Measurements from ENCODE around the gene ATP2A1.
"Not testable (repeated sequence)": the region's sequence is repeated elsewhere in the genome, so short reads cannot be mapped to it uniquely, and the experiment has no call there.

ATP2A1 gene

DNA sequence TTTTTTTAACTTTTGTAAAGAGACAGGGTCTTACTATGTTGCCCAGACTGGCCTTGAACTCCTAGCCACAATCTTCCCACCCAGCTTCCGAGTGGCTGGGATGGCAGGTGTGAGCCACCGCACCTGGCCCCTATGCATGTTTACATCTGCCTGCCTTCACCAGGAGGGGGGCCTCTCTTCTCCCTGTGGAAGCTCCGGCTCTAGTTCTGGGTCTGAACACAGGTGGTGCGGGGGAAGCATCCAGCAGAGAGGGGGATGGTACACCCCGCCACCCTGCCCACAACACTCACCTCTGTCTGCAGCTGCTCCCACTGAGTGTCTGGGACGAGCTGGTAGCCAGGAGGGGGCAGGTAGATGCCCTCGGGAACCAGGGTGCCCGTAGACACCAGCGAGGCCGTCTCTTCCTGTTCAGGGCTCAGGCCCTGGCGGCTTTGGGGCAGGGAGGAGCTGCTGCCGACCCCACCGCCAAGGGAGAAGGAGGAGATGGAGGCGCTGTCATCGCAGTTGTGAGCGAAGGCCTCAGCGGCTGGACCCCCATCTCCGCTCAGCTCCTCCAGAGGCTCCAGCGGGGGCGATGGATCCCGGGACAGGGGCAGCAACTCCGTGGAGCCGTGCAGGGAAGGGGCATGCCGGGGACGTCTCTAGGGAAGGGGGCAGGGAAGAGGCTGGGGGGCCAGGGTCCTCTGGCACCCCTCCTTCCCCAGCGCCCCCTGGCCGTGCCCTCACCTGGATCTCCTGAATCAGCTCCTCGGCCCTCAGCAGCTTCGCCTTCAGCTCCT is 35.8 kb downstream of the ATP2A1 start:
- DNase-seq: no peak

DNA sequence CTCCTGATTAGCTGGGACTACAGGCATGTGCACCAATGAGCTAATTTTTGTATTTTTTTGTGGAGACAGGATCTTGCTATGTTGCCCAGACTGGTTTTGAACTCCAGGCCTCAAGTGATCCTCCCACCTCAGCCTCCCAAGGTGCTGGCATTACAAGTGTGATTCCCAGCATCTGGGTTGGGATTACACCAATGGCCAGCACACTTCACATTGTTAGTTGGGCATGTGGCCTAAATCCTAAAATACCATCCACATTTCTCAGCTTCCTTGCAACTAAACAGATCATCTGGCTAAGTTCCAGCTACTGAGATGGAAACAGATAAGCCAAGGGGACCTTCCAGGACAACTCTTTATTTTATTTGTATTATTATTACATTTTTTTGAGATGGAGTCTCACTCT is 36.9 kb downstream of the ATP2A1 start:
- DNase-seq: no peak

DNA sequence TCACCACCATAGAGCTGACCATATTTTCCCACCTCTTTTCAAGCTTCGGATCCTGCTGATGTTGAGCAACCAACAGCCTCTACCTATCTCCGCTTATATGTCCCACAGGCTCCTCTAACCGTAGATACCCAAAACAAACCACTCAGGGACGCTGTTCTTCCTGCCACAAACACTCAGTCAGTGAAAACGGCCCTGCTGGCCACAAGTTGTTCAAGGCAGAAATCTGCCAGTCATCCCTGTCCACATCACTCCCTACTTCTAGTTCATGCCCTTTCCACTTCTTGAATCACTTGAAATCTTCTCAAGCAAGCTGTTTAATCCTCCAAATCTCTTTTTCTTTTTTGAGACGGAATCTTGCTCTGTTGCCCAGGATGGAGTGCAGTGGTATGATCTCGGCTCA is 38.8 kb downstream of the ATP2A1 start:
- DNase-seq: no peak

DNA sequence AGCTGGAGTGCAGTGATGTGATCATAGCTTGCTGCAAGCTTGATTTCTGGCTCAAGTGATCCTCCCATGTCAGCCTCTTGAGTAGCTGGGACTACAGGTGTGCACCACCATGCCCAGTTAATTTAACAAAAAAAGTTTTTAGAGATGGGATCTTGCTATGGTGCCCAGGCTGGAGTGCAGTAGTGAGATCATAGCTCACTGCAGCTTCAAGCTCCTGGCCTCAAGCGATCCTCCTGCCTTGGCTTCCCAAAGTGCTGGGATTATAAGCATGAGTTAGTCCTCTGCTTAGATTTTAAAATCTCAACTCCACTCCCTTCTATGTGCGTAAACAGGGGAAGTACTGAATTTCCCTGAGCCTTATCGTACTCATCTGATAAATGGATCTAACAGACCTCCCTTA is 40.4 kb downstream of the ATP2A1 start:
- DNase-seq: no peak

DNA sequence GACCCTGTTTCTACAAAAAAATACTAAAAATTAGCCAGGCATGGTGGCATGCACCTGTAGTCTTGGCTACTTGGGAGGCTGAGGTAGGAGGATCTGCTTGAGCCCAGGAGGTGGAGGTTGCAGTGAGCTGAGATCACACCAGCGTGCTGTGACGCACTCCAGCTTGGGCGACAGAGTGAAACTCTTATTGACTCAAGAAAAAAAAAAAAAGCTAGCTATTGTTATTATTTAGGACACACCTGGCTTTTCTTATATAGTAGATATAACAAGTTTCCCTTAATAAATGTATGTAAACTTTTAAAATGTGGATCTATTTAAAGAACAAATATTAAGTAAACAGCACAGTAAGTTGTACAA is 44.9 kb downstream of the ATP2A1 start:
- no peak for DNase-seq

DNA sequence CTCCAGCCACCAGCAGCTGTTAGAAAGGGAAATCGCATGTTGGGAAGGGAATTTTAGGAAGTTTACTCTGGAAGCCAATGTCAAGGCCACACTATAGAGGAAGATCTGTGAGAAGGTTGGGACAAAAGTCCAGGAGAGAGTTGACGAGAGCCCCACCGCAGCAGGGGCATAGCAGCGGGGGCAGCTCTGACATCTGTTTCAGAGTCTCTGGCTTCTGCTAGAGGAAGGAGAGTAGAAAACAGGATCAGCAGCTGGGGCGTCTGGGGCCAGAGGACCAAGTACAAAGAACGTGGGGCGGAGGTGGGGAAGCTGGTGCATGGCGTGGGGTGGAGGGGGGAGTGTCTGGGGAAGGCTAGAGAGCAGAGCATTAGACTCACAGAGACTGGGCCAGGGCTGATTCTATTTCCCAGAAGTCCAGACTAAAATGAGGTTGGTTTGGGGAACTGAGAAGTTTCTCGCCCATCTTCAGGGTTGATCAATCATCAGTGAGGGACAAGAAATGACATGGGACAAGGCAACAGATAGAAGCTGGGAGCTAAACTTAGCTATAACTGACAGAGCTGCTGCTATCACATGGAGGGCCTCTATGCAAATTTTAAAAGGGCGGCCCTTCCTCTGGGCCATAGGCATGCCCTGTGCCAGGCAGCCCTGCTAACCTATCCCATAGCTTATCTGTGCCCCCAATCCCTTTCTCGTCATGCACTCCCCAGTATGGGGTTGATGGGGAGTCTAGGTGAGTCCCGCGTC is 45.5 kb downstream of the ATP2A1 start:
- peak in 1 of 6 experiments; percentile 32 for DNase-seq

DNA sequence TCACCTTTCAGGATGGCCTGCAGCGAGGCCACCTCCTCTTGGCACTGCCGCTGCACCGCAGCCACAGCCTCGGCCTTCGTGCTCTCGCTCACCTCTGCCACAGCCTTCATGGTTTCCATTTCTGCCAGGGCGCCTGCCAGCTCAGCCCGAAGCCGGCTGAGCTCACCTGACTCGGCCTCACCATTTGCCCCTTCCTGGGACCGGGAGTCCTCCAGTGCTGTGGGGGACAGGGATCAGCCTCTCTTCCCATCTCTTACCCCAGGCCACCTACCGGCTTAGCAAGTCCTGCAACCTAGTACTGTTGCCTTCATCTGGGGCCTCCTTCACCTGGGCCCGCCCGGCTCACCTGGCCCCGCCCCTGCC is 46.1 kb downstream of the ATP2A1 start:
- DNase-seq: no peak

DNA sequence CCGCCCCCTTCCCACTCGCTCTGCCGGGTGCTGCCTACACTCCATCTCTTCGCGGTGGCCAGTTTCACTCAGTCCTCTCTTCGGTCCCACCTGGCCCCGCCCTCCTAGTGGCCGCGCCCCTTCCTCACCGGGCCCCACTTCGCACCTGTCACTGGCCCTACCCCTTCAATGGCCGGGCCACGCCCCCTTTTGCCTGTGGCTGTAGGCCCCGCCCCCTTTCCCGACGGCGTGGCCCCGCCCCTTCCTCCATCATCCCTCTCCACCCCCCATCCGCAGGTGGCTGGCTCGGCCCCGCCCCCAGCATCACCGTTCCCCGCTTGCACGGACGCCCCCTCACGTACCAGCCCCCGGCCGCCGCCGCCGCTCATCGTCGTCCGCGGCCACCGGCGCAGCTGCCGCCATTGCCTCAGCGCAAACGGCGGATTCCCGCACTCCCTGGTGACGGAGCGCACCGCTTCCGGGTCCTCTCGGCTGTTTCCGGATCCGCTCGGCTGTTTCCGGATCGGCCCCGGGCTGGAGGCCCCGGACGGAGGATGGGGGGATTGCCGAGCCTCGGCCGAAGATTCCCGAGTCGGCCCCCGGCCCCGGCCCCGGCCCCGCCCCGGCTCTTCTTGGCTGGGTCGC is 46.6 kb downstream of the ATP2A1 start, which contains the start of gene RABEP2:
RABEP2 (minus strand) TSS at position 477 of the 624 bp plus-strand sequence; CDS start at position 402, 75 bp downstream.
- peak; percentile 91 to 99 (median 94) for DNase-seq

DNA sequence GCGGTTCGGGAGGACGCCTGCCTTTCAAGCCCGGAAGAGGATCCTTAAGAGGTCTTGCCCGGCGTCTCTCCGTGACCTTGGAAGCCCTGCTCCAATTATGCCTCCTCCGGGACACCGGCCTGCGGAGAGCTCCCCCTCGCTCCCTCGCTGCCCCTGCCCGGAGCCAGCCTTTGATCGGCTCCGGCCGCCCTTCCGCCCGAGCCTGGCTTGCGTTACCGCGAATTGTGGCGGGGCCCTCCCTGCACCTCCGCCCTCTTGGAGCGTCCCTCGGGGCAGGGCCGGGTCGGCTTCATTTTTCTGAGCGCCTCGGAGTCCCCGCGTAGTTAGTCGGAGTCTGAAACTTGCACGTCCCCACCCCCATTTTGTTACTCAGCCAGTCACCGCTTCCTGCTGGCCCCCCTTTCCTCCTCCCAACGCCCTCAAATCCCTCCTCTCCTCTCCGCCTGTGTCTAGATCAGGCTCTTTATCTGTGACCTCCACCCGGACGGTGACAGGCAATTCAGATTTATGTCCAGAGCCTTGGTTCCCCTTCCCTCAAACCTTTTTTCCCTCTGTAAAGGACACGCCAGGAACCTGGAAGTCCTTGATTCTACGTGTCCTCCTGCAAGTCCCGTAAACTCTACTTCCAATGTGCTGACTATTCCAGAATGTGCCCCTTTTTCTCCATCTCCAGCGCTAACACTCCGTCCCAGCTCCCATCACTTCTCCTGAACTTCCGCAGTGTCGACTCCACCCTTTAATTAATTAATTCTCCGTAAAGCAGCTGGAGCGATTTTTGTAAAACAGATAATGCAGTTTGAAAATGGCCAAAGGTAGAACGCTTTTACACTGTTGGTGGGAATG is 47.3 kb downstream of the ATP2A1 start:
- peak in 5 of 6 experiments; percentile 70 to 95 (median 85) for DNase-seq

DNA sequence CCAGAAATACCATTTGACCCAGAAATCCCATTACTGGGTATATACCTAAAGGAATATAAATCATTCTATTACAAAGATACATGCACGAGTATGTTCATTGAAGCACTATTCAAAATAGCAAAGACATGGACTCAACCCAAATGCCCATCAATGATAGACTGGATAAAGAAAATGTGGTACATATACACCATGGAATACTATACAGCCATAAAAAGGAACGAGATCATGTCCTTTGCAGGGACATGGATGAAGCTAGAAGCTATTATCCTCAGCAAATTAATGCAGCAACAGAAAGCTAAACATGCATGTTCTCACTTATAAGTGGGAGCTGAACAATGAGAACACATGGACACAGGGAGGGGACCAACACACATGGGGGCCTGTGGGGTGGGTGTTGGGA is 48.0 kb downstream of the ATP2A1 start:
- DNase-seq: not testable (repeated sequence)

DNA sequence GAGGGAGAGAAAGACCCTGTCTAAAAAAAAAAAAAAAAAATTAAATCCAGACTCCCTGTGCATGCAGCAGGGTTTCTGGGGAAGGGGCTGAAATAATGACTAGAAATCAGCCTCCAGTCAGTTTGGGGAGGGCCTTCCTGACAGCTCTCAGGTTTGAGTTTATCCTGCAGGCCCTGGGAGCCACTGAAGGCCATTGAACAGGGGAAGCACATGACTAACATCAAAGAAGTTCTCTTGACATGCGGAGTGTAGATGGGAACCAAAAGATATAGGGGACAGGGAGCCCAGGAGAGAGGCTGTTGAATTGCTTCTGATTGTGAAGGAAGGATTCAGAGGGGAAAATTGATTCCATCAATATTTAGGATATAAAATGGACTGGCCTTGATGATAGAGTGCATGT is 49.5 kb downstream of the ATP2A1 start:
- DNase-seq: no peak

DNA sequence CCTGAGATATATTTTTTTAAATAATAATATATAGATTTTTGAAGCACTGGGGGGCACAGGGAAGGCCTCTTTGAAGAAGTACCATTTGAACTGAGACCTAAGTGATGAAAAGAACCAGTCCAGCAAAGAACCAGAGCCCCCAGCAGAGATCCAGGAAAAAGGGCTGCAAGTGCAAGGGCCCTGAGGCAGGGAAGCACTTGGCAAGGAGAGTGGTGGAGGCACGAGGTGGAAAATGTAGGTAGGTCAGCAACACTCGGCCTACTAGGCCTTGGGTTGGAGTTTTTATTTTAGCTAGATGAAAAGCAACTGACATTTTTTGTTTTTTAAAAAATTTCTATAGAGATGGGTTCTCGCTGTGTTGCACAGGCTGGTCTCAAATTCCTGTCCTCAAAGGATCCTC is 51.9 kb downstream of the ATP2A1 start:
- DNase-seq: no peak

DNA sequence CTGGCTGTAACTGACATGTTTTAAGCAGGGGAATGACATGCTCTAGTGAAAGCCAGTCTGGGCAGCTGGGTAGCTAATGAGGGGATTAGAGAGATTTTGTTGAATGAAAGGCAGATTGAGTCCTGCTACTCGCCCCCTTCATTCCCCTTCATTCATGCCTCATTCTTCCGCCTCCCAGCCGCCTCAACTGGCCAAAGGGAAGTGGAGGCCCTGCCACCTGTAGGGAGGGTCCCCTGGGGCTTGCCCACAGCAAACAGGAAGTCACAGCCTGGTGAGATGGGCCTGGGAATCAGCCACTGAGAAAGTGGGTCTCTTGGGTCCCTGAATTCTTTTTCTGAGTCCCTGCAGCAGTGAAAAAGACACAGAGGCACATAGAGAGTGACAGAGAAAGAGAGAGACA is 52.4 kb downstream of the ATP2A1 start:
- DNase-seq: no peak

DNA sequence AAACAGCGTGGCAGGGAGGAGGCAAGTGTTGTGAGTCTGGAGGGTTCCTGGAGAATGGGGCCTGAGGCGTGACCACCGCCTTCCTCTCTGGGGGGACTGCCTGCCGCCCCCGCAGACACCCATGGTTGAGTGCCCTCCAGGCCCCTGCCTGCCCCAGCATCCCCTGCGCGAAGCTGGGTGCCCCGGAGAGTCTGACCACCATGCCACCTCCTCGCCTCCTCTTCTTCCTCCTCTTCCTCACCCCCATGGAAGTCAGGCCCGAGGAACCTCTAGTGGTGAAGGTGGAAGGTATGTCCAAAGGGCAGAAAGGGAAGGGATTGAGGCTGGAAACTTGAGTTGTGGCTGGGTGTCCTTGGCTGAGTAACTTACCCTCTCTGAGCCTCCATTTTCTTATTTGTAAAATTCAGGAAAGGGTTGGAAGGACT is 53.5 kb downstream of the ATP2A1 start, which contains the start of gene CD19:
CD19 (plus strand) TSS at position 171 of the 425 bp plus-strand sequence; CDS start at position 201, 30 bp downstream.
- no peak for DNase-seq

DNA sequence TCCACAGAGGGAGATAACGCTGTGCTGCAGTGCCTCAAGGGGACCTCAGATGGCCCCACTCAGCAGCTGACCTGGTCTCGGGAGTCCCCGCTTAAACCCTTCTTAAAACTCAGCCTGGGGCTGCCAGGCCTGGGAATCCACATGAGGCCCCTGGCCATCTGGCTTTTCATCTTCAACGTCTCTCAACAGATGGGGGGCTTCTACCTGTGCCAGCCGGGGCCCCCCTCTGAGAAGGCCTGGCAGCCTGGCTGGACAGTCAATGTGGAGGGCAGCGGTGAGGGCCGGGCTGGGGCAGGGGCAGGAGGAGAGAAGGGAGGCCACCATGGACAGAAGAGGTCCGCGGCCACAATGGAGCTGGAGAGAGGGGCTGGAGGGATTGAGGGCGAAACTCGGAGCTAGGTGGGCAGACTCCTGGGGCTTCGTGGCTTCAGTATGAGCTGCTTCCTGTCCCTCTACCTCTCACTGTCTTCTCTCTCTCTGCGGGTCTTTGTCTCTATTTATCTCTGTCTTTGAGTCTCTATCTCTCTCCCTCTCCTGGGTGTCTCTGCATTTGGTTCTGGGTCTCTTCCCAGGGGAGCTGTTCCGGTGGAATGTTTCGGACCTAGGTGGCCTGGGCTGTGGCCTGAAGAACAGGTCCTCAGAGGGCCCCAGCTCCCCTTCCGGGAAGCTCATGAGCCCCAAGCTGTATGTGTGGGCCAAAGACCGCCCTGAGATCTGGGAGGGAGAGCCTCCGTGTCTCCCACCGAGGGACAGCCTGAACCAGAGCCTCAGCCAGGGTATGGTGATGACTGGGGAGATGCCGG is 54.3 kb downstream of the ATP2A1 start:
- no peak for DNase-seq

DNA sequence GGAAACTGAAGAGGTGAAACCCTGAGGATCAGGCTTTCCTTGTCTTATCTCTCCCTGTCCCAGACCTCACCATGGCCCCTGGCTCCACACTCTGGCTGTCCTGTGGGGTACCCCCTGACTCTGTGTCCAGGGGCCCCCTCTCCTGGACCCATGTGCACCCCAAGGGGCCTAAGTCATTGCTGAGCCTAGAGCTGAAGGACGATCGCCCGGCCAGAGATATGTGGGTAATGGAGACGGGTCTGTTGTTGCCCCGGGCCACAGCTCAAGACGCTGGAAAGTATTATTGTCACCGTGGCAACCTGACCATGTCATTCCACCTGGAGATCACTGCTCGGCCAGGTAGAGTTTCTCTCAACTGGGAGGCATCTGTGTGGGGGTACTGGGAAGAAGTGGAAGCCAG is 54.9 kb downstream of the ATP2A1 start:
- DNase-seq: no peak

DNA sequence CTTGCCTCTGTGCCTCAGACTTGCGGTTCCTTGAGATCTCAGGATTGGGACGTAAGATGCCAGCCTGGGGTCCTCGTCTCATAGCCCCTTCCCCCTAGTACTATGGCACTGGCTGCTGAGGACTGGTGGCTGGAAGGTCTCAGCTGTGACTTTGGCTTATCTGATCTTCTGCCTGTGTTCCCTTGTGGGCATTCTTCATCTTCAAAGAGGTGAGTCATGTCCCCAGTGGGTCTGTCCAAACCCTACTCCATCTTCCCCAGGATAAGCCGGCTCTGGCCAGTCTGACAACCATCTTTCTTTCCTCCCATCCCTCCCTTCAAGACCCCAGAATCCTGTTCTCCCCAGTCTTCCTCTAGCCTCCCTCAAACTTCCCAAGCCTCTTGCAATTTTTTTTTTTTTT is 57.1 kb downstream of the ATP2A1 start:
- no peak for DNase-seq

DNA sequence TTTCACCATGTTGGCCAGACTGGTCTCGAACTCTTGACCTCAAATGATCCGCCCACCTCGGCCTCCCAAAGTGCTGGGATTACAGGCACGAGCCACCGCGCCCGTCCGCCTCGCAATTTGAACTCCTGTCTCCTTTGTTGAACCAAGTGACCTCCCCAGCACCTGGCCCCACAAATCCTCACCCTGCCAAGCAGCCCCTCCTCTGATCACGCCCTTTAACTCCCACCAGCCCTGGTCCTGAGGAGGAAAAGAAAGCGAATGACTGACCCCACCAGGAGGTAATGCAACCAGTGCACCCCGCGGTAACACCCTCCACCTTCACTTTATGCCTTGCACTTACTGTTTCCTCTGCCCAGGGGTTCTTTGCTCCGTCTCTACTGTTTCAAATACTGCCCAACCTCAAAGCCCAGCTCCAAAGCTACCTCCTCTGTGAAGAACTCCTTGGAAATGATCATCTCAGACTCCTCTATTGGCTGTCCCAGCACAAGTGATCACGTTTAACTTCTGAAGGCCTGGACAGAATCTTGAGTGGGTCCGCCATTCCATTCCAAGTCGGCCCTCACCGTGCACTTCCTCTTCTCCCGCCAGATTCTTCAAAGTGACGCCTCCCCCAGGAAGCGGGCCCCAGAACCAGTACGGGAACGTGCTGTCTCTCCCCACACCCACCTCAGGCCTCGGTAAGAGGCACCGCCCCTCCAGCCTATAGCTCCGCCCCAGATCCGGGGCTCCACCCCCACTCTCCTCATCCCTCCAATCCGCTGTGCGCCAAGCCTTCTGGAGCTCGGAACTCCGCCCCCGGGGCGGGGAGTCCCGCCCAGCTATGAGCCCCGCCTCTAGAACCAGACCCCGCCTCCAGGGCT is 57.9 kb downstream of the ATP2A1 start:
- DNase-seq: peak; percentile 71 to 89 (median 84)

DNA sequence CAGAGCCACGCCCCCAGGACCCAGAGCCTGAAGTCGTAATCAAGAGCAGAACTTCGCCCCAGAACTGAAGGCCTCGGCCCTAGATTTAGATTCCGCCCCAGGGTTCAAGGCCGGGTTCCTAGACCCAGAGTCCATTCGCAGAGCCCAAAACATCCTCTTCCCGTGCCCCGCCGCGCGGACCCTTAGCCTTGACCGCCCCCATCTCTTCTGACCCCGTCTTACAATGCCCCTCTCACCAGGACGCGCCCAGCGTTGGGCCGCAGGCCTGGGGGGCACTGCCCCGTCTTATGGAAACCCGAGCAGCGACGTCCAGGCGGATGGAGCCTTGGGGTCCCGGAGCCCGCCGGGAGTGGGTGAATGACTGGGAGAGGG is 58.5 kb downstream of the ATP2A1 start:
- no peak for DNase-seq

DNA sequence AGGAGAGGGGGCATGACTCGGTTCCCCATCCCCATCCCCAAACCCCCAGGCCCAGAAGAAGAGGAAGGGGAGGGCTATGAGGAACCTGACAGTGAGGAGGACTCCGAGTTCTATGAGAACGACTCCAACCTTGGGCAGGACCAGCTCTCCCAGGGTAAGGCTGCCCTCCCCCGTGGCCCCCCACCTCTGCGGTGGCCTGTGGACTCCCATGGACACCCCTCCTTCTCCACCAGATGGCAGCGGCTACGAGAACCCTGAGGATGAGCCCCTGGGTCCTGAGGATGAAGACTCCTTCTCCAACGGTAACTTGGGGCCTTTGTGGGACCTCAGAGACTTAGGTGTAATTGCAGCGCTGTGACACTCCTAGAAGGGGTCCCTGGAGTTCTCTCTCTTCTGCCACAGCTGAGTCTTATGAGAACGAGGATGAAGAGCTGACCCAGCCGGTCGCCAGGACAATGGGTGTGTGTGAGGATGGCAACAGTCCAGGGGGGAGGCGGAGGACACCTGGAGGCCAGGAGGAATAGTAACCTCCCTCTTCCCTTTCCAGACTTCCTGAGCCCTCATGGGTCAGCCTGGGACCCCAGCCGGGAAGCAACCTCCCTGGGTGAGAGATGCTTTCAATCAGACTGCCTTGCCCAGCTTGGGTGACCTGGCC is 59.1 kb downstream of the ATP2A1 start:
- no peak for DNase-seq

Measured in stimulated activated naive CD4-positive, alpha-beta T cell (primary cell).